GM21390 (cell line): Measurements from ENCODE around the gene UBE3A.

Experiments
- ATAC-seq: cut with Tn5 transposase; IDR thresholded peaks from one replicate; pipeline ENCODE4 v1.9.1; 2021; ENCODE audit not compliant: unreplicated experiment

Gene UBE3A

GRCh38 chr15:25333049-25333448, 105.8 kb downstream of the UBE3A start:
- no peak for ATAC-seq

- ATAC-seq = no peak
These were observed 106.5 kb downstream of the UBE3A start for GRCh38 chr15:25332306-25332705.

DNA sequence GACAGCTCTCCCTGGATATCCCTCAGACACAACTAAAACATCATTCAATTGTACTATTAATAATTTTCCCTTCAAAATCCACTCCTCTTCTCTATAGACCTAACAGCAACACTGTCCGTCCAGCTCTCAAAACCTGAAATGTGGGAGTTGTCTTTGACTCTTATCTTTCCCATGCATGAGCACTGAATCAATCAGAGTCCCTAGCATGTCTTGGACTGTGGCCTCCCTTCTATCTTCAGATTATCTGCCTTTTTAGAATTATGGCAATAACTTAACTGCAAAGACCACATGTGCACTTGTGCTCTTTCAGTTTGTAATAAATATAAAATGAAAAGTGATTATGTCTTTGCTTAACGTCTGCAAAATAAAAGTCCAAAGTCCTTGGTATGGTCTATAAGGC, 107.0 kb downstream of the UBE3A start:
- ATAC-seq = no peak

DNA sequence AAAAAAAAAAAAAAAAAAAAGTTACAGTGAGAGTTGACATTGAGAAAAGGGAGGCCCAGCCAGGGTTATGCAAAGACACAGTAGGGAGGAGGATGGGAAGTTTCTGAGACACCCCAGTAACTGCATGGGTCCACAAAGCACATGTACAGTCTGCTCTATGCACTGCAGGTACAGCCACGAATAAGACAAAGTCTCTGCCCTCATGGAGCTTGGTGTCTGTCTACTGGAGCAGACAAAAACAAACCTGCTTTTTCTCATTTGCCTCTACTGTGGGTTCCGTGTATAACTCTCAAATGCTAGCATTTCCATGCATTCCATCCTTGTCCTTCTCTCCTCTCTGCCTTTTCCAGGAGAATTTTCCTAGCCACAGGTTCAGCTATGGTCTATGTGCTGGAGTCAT, 107.4 kb downstream of the UBE3A start:
- ATAC-seq = no peak

- no peak for ATAC-seq
These were observed 109.1 kb downstream of the UBE3A start for GRCh38 chr15:25329696-25330095.

- ATAC-seq = no peak
These were observed 111.1 kb downstream of the UBE3A start for GRCh38 chr15:25327686-25328085.

DNA sequence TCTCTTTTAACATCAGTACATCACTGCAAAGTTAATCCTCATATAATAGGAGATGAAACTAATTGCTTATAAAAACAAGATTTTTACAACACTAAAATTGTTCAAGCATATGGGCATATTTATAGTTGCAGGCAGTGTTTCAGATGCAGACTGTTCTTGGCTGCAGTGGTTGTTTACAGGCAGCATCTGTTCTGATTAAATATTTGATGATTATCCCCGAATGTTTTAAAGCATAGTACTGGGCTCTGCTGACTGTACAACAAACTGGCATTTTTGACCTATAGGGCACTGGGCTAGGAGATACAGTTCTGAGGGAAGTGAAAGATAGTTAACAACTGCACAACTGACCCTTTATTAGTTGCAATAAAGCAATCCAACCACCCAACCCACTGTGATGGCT, 113.6 kb downstream of the UBE3A start:
- ATAC-seq = no peak

DNA sequence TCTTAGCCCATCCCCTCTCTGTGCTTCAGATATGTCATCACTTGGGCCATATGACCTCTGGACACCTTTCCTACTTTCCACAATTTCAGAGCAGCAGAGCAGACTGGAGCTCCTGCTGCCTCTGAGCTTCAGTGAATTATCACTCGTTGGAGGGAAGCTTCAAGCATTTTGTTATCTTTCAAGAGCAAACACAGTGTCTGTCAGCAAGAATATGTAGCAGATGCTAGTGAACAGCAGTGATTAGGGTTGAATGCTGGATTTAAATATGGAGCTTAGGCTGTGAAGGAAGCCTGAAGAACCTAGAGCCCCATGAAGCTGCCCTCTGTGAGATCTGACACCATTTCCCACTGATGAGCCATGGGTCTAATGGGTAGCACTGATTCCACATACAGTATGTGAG, 115.4 kb downstream of the UBE3A start:
- no peak for ATAC-seq

DNA sequence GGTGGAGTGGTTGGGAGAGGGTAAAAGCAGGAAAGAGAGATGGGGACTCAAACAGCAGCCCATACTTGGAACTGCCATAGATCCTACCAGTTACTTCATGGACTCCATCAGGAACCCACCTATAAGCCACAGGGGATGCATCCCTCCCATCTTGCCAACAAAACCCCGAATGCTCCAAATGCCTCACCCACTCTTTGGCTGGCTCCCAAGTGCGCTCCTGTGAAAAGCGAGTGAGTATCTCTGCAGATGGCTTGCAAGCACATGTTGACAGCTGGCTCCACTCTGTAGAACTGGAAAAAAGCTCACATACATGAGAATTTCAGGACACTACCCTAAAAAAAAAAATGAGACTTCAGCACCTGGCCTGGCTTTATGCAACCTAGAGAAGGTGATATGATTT, 151.0 kb downstream of the UBE3A start:
- ATAC-seq = no peak
